GM12878 (cell line): ENCODE data around the gene EPN3. TPM values are rescaled to one million over a fixed set of nuclear protein-coding genes. Genes with fewer than 3 reads are reported as not detected.

Experiments
- ATAC-seq: fragments of 200-7000 bp; cut with Tn5 transposase; 3 replicates; pipeline ENCODE4 v1.9.1; 2020; ENCODE audit warnings: mild to moderate bottlenecking, moderate library complexity
- BruUV-seq: library from RNA; stranded (reverse); fragments of 400-500 nt; replicated peaks from 2 replicates; lab custom pipeline; 2021; lab: Mats Ljungman, UMichigan
- CTCF ChIA-PET: fragments of 300-600 bp; sonication (Branson Sonifier 250); formaldehyde crosslinking; extraction: SDS; loops from one replicate; lab custom pipeline; 2021; ENCODE audit warnings: inconsistent platforms; lab: Yijun Ruan, JAX
- POLR2A ChIA-PET: fragments of 350-600 bp; formaldehyde crosslinking; extraction: SDS; loops from one replicate; lab custom pipeline; 2021; ENCODE audit warnings: inconsistent platforms; lab: Charles Lee
- RAD21 ChIA-PET: fragments of 300-600 bp; sonication (Branson Sonifier 250); formaldehyde crosslinking; loops from one replicate; lab custom pipeline; 2023; ENCODE audit warnings: antibody characterized with exemption; ENCODE audit not compliant: unreplicated experiment; lab: Charles Lee
- SMC1A ChIA-PET: fragments of 300-600 bp; sonication (Branson Sonifier 250); formaldehyde crosslinking; loops from one replicate; lab custom pipeline; 2023; ENCODE audit not compliant: unreplicated experiment, uncharacterized antibody; lab: Charles Lee
- DNase-seq: peaks from one replicate; pipeline ENCODE4 v3.0.0-alpha.2; 2011; ENCODE audit warnings: low read depth, low spot score
- FAIRE-seq: peaks from 3 replicates; lab custom pipeline; 2011; peaks lifted over from hg19 to GRCh38; lab: Jason Lieb, UNC
- H2AFZ ChIP-seq: 2 replicates; pipeline ENCODE4 v1.6.0; 2011; ENCODE audit warnings: low read depth, low read length, control low read depth; ENCODE audit not compliant: control insufficient read depth
- H3K27ac ChIP-seq: 2 replicates; pipeline ENCODE4 v1.5.1; 2011; ENCODE audit warnings: control low read depth; ENCODE audit not compliant: control insufficient read depth, insufficient read depth
- H3K27me3 ChIP-seq, 2 experiments: replicated peaks in 1 of 2; 2 replicates each; pipeline versions ENCODE4 v1.6.0 to v1.6.1; 2011; ENCODE audit warnings: low read length in 1 of 2; ENCODE audit not compliant: control insufficient read depth in 2 of 2, insufficient read depth in 2 of 2
- H3K36me3 ChIP-seq, 2 experiments: 2 replicates each; pipeline ENCODE4 v1.5.1; 2011; ENCODE audit warnings: low read length in 1 of 2; ENCODE audit not compliant: control insufficient read depth in 2 of 2, insufficient read depth in 2 of 2
- H3K4me1 ChIP-seq: 2 replicates; pipeline ENCODE4 v1.6.1; 2011; ENCODE audit warnings: mild to moderate bottlenecking, low read length, moderate library complexity, mixed read lengths; ENCODE audit not compliant: control insufficient read depth, insufficient read depth
- H3K4me2 ChIP-seq: 2 replicates; pipeline ENCODE4 v1.6.0; 2011; ENCODE audit warnings: control low read depth; ENCODE audit not compliant: control insufficient read depth, insufficient read depth
- H3K4me3 ChIP-seq: fragments of 200-600 bp; sonication (generic); 2 replicates; pipeline ENCODE4 v1.5.1; 2016
- H3K79me2 ChIP-seq: 2 replicates; pipeline ENCODE4 v1.6.0; 2011; ENCODE audit warnings: low read length; ENCODE audit not compliant: control insufficient read depth, insufficient read depth
- H3K9ac ChIP-seq: 2 replicates; pipeline ENCODE4 v1.8.0; 2011; ENCODE audit warnings: low read length, control low read depth, mixed read lengths; ENCODE audit not compliant: control insufficient read depth, insufficient read depth
- H3K9me3 ChIP-seq: replicated peaks from 3 replicates; pipeline ENCODE4 v1.5.1; 2011; ENCODE audit warnings: mild to moderate bottlenecking, low read length; ENCODE audit not compliant: control insufficient read depth, insufficient read depth
- H4K20me1 ChIP-seq: 2 replicates; pipeline ENCODE4 v1.6.0; 2011; ENCODE audit not compliant: control insufficient read depth, insufficient read depth
- ATF3 ChIP-seq: IDR thresholded peaks from 2 replicates; pipeline ENCODE4 v1.6.1; 2011; ENCODE audit warnings: low read depth, mild to moderate bottlenecking, low read length, moderate library complexity, borderline replicate concordance; ENCODE audit errors: extremely low read depth
- BHLHE40 ChIP-seq, 2 experiments: fragments of 450-650 bp in 1 of 2; IDR thresholded peaks; 2 replicates each; pipeline ENCODE4 v1.6.1; 2011 to 2017; ENCODE audit warnings: low read depth in 2 of 2, borderline replicate concordance in 1 of 2, improper control_type of control experiment in 1 of 2, low read length in 1 of 2, mild to moderate bottlenecking in 1 of 2
- CREM ChIP-seq: IDR thresholded peaks from 2 replicates; pipeline ENCODE4 v1.6.1; 2014; ENCODE audit warnings: antibody characterized with exemption, low read depth
- EGR1 ChIP-seq, 2 experiments: IDR thresholded peaks; 1 replicate in 1 of 2; 2 replicates in 1 of 2; pipeline ENCODE4 v1.6.1; 2011 to 2012; ENCODE audit warnings: low read depth in 2 of 2, low read length in 2 of 2, borderline replicate concordance in 1 of 2, mild to moderate bottlenecking in 1 of 2, moderate library complexity in 1 of 2
- ETV6 ChIP-seq, 2 experiments: fragments of 450-650 bp in 1 of 2; IDR thresholded peaks in 1 of 2; conservative IDR thresholded peaks in 1 of 2; 2 replicates each; pipeline ENCODE4 v1.6.1; 2014; ENCODE audit warnings: antibody characterized with exemption in 1 of 2, borderline replicate concordance in 1 of 2, low read depth in 1 of 2, mild to moderate bottlenecking in 1 of 2, moderate library complexity in 1 of 2
- HDAC2 ChIP-seq: fragments of 200-600 bp; sonication (generic); IDR thresholded peaks from 2 replicates; pipeline ENCODE4 v1.6.1; 2017
- MAX ChIP-seq: IDR thresholded peaks from 2 replicates; pipeline ENCODE4 v1.6.1; 2012; ENCODE audit warnings: low read depth, low read length, improper control_type of control experiment
- MLLT1 ChIP-seq: fragments of 450-650 bp; IDR thresholded peaks from 2 replicates; pipeline ENCODE4 v1.6.1; 2016; ENCODE audit warnings: mild to moderate bottlenecking
- PKNOX1 ChIP-seq: fragments of 450-650 bp; IDR thresholded peaks from 2 replicates; pipeline ENCODE4 v1.6.1; 2016; ENCODE audit warnings: mild to moderate bottlenecking
- POLR2A ChIP-seq: IDR thresholded peaks from 2 replicates; pipeline ENCODE4 v1.6.1; 2011; ENCODE audit warnings: low read depth, mild to moderate bottlenecking, low read length
- RELB ChIP-seq: fragments of 450-650 bp; IDR thresholded peaks from 2 replicates; pipeline ENCODE4 v1.6.1; 2017; ENCODE audit warnings: low read depth, mild to moderate bottlenecking, moderate library complexity
- SIN3A ChIP-seq: IDR thresholded peaks from 2 replicates; pipeline ENCODE4 v1.6.1; 2012; ENCODE audit warnings: low read depth, low read length, improper control_type of control experiment
- SMC3 ChIP-seq: IDR thresholded peaks from 2 replicates; pipeline ENCODE4 v1.6.1; 2011; ENCODE audit warnings: low read length, improper control_type of control experiment, borderline replicate concordance
- SRF ChIP-seq, 2 experiments: IDR thresholded peaks; 2 replicates each; pipeline ENCODE4 v1.6.1; 2011; ENCODE audit warnings: low read depth in 2 of 2, low read length in 2 of 2, mild to moderate bottlenecking in 1 of 2, moderate library complexity in 1 of 2
- YY1 ChIP-seq: IDR thresholded peaks from 2 replicates; pipeline ENCODE4 v1.6.1; 2011; ENCODE audit warnings: low read depth, mild to moderate bottlenecking, low read length
- WGBS: methylation state at CpG from one replicate; pipeline ENCODE4 v1.1.6; 2016; ENCODE audit warnings: low lambda C conversion rate; ENCODE audit not compliant: insufficient replicate concordance, insufficient coverage; ENCODE audit errors: missing lambda C conversion rate; 5-methylcytosine and 5-hydroxymethylcytosine counted together
- in situ Hi-C: fragments of 300-500 bp; cut with MboI; formaldehyde crosslinking; loops from 9 replicates; pipeline ENCODE4 v1.14.3; 2018; ENCODE audit warnings: mixed read lengths
- intact Hi-C: fragments of 100-400 bp; cut with micrococcal nuclease; formaldehyde crosslinking; loops from one replicate; pipeline ENCODE4 v1.14.2; 2022; ENCODE audit not compliant: unreplicated experiment
- polyA plus RNA-seq, 11 experiments: library from polyadenylated mRNA; depleted of rRNA in 4 of 11; unstranded in 6 of 11; stranded (reverse) in 5 of 11; fragments of >200 nt; fragmentation: Nextera tagmentation in 4 of 11; fragmentation: Illumina TruSeq in 1 of 11; extraction: Ambion mirVana in 4 of 11; extraction: Trizol in 1 of 11; gene quantifications; 1 replicate in 1 of 11; 2 replicates in 10 of 11; pipeline versions ENCODE4 v1.2.1 to v1.2.3, GENCODE V29; 2011 to 2016; ENCODE audit warnings: inconsistent platforms in 2 of 11, missing spikeins in 2 of 11, low read depth in 1 of 11
- total RNA-seq, 4 experiments: library from RNA; depleted of rRNA in 3 of 4; stranded (reverse); fragments of >200 nt in 3 of 4; fragmentation: Illumina TruSeq in 1 of 4; extraction: Trizol in 1 of 4; gene quantifications; 2 replicates each; pipeline versions ENCODE4 v1.2.1 to v1.2.3, GENCODE V29; 2013 to 2021

Gene EPN3
- total and polyA plus RNA-seq, 10 of the 15 experiments (the other 5 are each of a cell fraction or from before 2014, with no cell fraction given), result 0.04 to 0.07 TPM; not detected in 8

- H2AFZ ChIP-seq, result peak within 1 kb of the TSS; percentile 89
- peaks cover 3% of the 10 kb centered on the region; the same call in 1 of the 2 replicates for H3K79me2 ChIP-seq
- no peaks in the 10 kb centered on the region for H3K27me3 ChIP-seq
- FAIRE-seq, result no peak
- H3K9ac ChIP-seq, result peak within 1 kb of the TSS; percentile 73
- peak; percentile 72 for ATAC-seq
- POLR2A ChIA-PET, result no interaction called here
- peaks cover 23% of the 10 kb centered on the region for H3K4me1 ChIP-seq
- peak within 1 kb of the TSS; percentile 58 for H3K27ac ChIP-seq
- intact Hi-C loops, result no loop called here
- no peaks in the 10 kb centered on the region for H3K36me3 ChIP-seq
- peak within 1 kb of the TSS; percentile 98 for H3K4me2 ChIP-seq
- SMC1A ChIA-PET, result no interaction called here
- peak; percentile 28 for DNase-seq
- WGBS, result 36% methylated on average over 31 of the region's 66 CpGs
- no peaks in the 10 kb centered on the region for H3K9me3 ChIP-seq
- peak within 1 kb of the TSS; percentile 74 for H3K4me3 ChIP-seq
- in situ Hi-C loops, result no loop called here
- H4K20me1 ChIP-seq, result no peaks in the 10 kb centered on the region
- CTCF ChIA-PET, result interaction anchor here (0.9 to 1.2 kb wide), 2 partner anchors 21 to 24 kb away, joined by 4 to 5 read pairs; no protein-coding TSS in a partner anchor
- no TSS peak for BruUV-seq
- RAD21 ChIA-PET, result interaction anchor here (0.7 kb wide), 1 partner anchor 290 kb away, joined by 7 read pairs; no protein-coding TSS in a partner anchor
- TF ChIP-seq HDAC2 (no peak), POLR2A (peak; percentile 79), MLLT1 (peak; percentile 71), MAX (peak; percentile 60), ETV6 (conservative IDR thresholded peaks at IDR 0.05 in 1 of 2, IDR thresholded peaks at IDR 0.05 in 1 of 2; ENCODE audit: borderline replicate concordance in 1 of 2, low read depth in 1 of 2) (0 out of 4 replicates have a peak, but pooled peaks of 1 of the 2 experiments have one; percentile 10), SMC3 (no peak), CREM (peak; percentile 88), EGR1 (IDR thresholded peaks at IDR 0.05; ENCODE audit: borderline replicate concordance in 1 of 2, low read depth in 2 of 2, low read length in 2 of 2) (peak in 1 of 2 experiments; percentile 57; a peak in 1 of 3 replicates), YY1 (peak; percentile 31; the same call in 1 of the 2 replicates), SRF (IDR thresholded peaks at IDR 0.05; ENCODE audit: low read depth in 2 of 2, low read length in 2 of 2) (0 out of 4 replicates have a peak, but pooled peaks of 1 of the 2 experiments have one; percentile 35), SIN3A (peak; percentile 58; the same call in 1 of the 2 replicates), BHLHE40 (IDR thresholded peaks at IDR 0.05; ENCODE audit: borderline replicate concordance in 1 of 2, low read depth in 2 of 2, low read length in 1 of 2) (peak in 1 of 2 experiments; percentile 35; a peak in 1 of 4 replicates), RELB (no peak), ATF3 (0 out of 2 replicates have a peak, but pooled peaks have one; percentile 2), PKNOX1 (0 out of 2 replicates have a peak, but pooled peaks have one; percentile 13)
These were observed 24.5 kb upstream of the EPN3 start, which contains the start of gene MYCBPAP for GRCh38 chr17:50507871-50508572. MYCBPAP (plus strand) TSS chr17:50508439; CDS start chr17:50508675, 236 bp downstream.
